Osteoblast (primary cell): ENCODE measurements around the gene PAFAH1B1. TPM values are rescaled to one million over a fixed set of nuclear protein-coding genes. Genes with fewer than 3 reads are reported as not detected.

Source experiments
- DNase-seq: peaks from one replicate; pipeline ENCODE4 v3.0.0; 2011; ENCODE audit warnings: low spot score, mixed read lengths; ENCODE audit not compliant: insufficient read length; ENCODE audit errors: missing footprints
- H2AFZ ChIP-seq: 2 replicates; pipeline ENCODE4 v1.6.0; 2011; ENCODE audit warnings: mild to moderate bottlenecking, low read length
- H3K27ac ChIP-seq: 2 replicates; pipeline ENCODE4 v1.5.1; 2011; ENCODE audit warnings: mild to moderate bottlenecking, low read depth, low read length, moderate library complexity
- H3K27me3 ChIP-seq: 2 replicates; pipeline ENCODE4 v1.6.0; 2012; ENCODE audit warnings: mild to moderate bottlenecking, control low read depth, inconsistent platforms, low read length, moderate library complexity; ENCODE audit not compliant: insufficient read depth
- H3K36me3 ChIP-seq: 2 replicates; pipeline ENCODE4 v1.5.1; 2011; ENCODE audit warnings: mild to moderate bottlenecking, low read length, control low read depth, moderate library complexity; ENCODE audit not compliant: insufficient read depth
- H3K4me1 ChIP-seq: 2 replicates; pipeline ENCODE4 v1.5.1; 2011; ENCODE audit warnings: mild to moderate bottlenecking, low read length, control low read depth, moderate library complexity; ENCODE audit not compliant: insufficient read depth
- H3K4me2 ChIP-seq: 2 replicates; pipeline ENCODE4 v1.6.0; 2011; ENCODE audit warnings: mild to moderate bottlenecking, low read length; ENCODE audit not compliant: insufficient read depth
- H3K4me3 ChIP-seq: fragments of 200-600 bp; sonication (generic); 3 replicates; pipeline ENCODE4 v1.5.1; 2012; ENCODE audit warnings: mild to moderate bottlenecking, low read length, inconsistent platforms; ENCODE audit not compliant: insufficient read depth
- H3K79me2 ChIP-seq: 2 replicates; pipeline ENCODE4 v1.6.0; 2012; ENCODE audit warnings: mild to moderate bottlenecking, low read length, control low read depth, inconsistent platforms; ENCODE audit not compliant: insufficient read depth
- H3K9me3 ChIP-seq: 2 replicates; pipeline ENCODE4 v1.5.1; 2011; ENCODE audit warnings: low read depth, low read length, control low read depth
- H4K20me1 ChIP-seq: 2 replicates; pipeline ENCODE4 v1.6.0; 2012; ENCODE audit warnings: mild to moderate bottlenecking, low read length, control low read depth; ENCODE audit not compliant: insufficient read depth
- total RNA-seq: library from RNA; depleted of rRNA; stranded (reverse); fragments of >200 nt; gene quantifications from 2 replicates; pipeline ENCODE4 v1.2.3, GENCODE V29; 2012
- TF ChIP-seq, protein P1 (sequence below): IDR thresholded peaks from 2 replicates; pipeline ENCODE4 v1.5.1; 2011; ENCODE audit warnings: mild to moderate bottlenecking, low read depth, low read length, moderate library complexity; ENCODE audit errors: extremely low read depth

The PAFAH1B1 gene
- total RNA-seq, 1 donor: 128 TPM

DNA sequence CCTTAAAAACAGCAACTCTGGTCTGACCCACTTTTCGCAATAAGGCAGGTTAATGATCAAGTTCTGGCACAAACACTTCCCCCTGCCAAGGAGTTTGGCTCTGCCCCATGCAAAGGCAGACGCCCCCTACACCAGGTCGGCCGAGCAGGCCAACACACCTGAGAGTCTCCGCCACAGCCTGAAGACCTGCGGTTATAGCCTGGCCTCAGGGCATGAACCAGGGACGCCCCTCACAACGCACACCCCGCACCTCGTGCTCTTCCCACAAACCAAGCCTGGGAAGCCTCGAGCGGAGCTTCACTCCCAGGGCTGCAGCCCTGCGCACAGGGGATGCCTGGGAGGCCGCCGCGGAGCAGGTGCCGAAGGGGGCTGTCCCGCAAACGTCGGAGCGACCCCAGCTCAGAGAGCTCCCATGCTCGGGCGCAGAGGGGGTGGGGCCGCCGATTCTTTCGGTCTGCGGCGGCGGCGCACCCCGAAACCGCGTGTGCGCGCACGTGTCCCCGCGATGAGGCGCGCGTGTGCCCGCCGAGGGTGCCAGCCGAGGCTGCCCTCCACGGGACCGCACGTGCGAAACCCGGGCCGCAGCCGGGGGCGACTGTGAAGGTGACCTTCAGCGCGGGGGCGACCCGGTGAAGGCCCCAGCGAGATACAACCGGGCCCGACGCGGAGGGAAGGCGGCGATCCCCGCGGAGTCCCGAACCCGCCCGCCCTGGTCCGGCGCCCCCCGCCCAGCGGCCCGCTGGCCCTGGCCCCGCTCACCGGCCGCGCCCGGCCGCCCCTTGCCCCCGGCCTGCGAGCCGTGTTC is 117.6 kb downstream of the PAFAH1B1 start:
- peak overlapping the region; percentile 60 for H3K27ac ChIP-seq
- H2AFZ ChIP-seq: peak overlapping the region; percentile 61
- no peaks in the 10 kb centered on the region for H3K9me3 ChIP-seq
- H3K4me3 ChIP-seq: peak overlapping the region; percentile 87
- TF ChIP-seq, protein P1, sequence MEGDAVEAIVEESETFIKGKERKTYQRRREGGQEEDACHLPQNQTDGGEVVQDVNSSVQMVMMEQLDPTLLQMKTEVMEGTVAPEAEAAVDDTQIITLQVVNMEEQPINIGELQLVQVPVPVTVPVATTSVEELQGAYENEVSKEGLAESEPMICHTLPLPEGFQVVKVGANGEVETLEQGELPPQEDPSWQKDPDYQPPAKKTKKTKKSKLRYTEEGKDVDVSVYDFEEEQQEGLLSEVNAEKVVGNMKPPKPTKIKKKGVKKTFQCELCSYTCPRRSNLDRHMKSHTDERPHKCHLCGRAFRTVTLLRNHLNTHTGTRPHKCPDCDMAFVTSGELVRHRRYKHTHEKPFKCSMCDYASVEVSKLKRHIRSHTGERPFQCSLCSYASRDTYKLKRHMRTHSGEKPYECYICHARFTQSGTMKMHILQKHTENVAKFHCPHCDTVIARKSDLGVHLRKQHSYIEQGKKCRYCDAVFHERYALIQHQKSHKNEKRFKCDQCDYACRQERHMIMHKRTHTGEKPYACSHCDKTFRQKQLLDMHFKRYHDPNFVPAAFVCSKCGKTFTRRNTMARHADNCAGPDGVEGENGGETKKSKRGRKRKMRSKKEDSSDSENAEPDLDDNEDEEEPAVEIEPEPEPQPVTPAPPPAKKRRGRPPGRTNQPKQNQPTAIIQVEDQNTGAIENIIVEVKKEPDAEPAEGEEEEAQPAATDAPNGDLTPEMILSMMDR: no peak
- no peaks in the 10 kb centered on the region for H3K36me3 ChIP-seq
- peaks cover 42% of the 10 kb centered on the region for H3K4me1 ChIP-seq
- H3K4me2 ChIP-seq: peak overlapping the region; percentile 98
- no peaks in the 10 kb centered on the region for H3K27me3 ChIP-seq
- DNase-seq: peak; percentile 93
- peaks cover 56% of the 10 kb centered on the region for H3K79me2 ChIP-seq
- H4K20me1 ChIP-seq: peaks cover 38% of the 10 kb centered on the region

DNA sequence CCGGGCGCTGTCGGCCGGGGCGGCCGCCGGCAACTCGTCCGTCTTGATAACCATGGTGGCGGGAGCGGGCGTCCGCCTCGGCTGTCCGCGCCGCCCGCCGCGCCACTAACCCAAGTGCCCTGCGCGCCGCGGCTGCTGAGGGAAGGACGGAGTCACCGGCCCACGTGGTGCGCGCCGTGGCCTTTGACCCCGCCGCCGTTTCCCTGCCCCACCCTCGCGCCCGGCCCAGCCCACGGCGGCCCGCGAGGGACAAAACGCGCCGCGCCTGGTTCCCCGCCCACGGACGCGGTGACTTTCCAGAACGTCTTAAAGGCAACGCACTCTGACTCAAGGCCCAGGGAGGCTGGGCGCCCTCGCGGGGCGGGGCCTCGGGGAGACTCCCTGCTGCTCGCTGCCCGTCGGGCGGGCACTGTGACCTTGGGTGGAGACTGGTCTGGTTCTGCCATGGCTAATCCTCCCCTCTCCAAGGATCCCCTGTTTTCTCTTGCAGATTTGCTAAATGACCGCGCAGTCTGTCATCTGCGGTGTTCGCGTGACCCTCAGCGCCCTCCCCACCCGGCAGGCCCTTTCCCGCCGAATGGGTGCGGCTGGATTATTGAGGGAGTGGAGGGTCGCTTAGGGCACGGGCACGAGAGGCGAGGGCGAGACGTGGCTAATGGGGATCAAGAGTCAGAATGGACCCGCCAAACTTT is 118.3 kb downstream of the PAFAH1B1 start, which contains the start of gene CLUH:
Gene CLUH, minus strand, starts transcription at position 157 of the 692 bp plus-strand sequence. Its CDS starts 103 bp downstream, at position 54.
- H3K27ac ChIP-seq: peak within 1 kb of the TSS; percentile 60
- H3K4me3 ChIP-seq: peak within 1 kb of the TSS; percentile 87
- H3K9me3 ChIP-seq: no peaks in the 10 kb centered on the region
- H3K4me2 ChIP-seq: peak within 1 kb of the TSS; percentile 98
- peak within 1 kb of the TSS; percentile 97 for H2AFZ ChIP-seq
- peaks cover 48% of the 10 kb centered on the region for H3K79me2 ChIP-seq
- TF ChIP-seq, protein P1: no peak
- no peaks in the 10 kb centered on the region for H3K36me3 ChIP-seq
- H3K4me1 ChIP-seq: peaks cover 42% of the 10 kb centered on the region
- no peaks in the 10 kb centered on the region for H3K27me3 ChIP-seq
- H4K20me1 ChIP-seq: peaks cover 38% of the 10 kb centered on the region
- DNase-seq: peak; percentile 100

DNA sequence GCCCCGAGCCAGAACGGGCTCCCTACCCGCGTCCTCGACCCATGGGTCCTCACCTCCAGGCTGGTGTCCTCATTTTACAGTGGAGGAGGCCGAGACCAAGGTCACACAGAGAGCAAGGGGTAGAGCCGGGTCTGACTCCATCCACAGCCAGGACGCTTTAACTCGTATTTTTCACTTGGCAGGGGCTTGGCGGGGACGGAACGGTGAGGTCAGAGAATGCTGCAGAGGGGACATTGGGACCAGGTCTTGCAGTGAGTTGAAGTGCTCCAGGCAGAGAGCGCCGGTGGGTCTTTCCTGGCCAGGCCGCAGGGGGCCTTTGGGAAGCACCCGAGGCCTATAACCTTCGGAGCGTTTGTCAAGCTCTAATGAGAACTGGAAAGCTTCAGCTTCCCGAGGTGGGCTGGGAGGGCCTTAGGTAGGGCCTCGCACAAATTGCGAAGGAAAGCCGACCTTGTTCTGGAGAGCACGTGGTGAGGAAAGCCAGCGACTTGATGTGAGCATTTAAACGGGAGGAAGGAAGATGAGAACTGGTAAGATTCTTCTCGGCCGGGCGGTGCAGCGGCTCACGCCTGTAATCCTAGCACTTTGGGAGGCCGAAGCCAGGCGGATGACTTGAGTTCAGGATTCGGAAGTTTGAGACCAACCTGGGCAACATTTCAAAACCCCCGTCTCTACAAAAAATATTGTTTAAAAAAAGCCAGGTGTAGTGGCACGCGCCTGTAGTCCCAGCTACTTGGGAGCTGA is 119.0 kb downstream of the PAFAH1B1 start:
- peak overlapping the region; percentile 98 for H3K4me2 ChIP-seq
- H3K4me1 ChIP-seq: peaks cover 40% of the 10 kb centered on the region
- peak overlapping the region; percentile 97 for H2AFZ ChIP-seq
- H3K27me3 ChIP-seq: no peaks in the 10 kb centered on the region
- no peaks in the 10 kb centered on the region for H3K9me3 ChIP-seq
- H3K27ac ChIP-seq: no peak overlapping the region
- H4K20me1 ChIP-seq: peaks cover 32% of the 10 kb centered on the region
- H3K36me3 ChIP-seq: no peaks in the 10 kb centered on the region
- DNase-seq: peak; percentile 87
- H3K79me2 ChIP-seq: peaks cover 41% of the 10 kb centered on the region
- TF ChIP-seq, protein P1: no peak
- peak overlapping the region; percentile 87 for H3K4me3 ChIP-seq
